Measurements from ENCODE around the gene PRKCE. TPM values are rescaled to one million over a fixed set of nuclear protein-coding genes. Genes with fewer than 3 reads are reported as not detected.

Gene PRKCE
- total RNA-seq, 1 donor from 2014 or later, result 23.1 TPM

DNA sequence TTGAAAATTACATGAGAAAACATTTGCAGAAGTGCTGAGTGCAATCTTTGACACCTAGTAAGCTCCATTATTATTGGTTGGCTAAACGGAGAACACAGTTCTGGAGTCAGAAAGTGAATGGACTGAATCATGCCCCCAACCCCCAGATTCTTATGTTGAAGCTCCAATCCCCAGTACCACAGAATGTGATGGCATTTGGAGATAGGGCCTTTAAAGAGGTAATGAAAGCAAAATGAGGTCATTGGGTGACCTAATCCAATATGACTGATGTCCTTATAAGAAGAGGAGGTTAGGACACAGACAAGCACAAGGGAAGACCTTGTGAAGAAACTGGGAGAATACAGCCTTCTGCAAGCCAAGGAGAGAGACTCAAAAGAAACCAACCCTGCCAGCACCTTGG lies 444.8 kb downstream of the PRKCE start:
- no peak for DNase-seq (ENCODE audit: low read depth, low spot score)

DNA sequence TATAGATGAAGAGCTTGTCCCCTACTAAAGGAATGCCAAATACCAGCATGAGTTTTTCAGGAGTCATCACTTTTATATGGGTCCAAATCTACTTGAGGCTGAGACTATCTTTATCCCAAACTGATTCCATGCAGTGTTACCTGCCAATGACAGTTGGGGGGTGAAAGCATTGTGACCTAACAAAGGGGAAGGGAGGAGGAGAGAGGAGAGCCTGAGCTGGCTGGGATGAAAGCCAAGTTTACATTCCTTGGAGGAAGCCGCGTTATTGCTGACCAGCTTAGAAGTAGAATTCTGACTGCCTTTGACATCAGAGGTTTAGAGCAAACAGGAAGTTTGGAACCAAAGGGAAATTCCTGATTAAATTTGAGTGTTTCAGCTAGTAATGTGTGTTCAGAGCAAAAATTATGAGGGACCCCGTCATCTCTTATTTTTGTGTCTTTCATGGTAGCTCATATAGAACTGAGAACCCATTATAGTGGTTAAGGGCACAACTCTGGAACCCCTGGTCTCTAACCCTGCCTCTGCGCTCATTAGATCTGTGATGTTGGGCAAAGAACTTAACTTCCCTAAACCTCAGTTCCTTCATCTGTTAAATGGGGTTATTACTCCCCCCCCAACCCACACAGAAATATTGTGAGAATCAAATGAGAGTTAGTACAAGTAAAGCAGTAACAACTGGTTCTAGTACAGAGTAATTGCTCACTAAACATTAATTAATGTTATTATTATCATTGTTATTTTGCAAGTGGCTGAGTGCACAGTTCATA lies 446.4 kb downstream of the PRKCE start:
- DNase-seq (ENCODE audit: low read depth, low spot score), result peak; percentile 94

DNA sequence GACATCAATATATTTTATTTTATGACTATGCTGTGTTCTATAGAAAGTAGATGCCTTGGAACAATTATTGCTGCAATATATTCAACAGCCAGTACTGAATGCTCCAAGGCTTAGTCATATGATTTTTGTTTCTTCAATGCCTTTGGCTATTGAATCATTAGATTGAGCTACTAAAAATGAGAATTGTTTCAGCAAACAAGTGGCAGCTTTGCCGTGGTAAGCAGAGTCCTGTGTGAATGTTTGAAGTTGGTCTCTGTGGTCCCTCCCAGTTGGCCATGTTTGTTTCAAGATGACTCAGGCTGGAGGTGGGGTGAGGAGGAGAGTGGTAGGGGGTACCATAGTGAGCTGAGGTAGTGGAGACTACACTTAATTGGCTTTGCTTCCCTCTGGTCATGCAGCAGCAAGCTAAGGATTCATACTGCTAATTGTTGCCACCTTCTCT lies 447.2 kb downstream of the PRKCE start:
- DNase-seq (ENCODE audit: low read depth, low spot score), result no peak

DNA sequence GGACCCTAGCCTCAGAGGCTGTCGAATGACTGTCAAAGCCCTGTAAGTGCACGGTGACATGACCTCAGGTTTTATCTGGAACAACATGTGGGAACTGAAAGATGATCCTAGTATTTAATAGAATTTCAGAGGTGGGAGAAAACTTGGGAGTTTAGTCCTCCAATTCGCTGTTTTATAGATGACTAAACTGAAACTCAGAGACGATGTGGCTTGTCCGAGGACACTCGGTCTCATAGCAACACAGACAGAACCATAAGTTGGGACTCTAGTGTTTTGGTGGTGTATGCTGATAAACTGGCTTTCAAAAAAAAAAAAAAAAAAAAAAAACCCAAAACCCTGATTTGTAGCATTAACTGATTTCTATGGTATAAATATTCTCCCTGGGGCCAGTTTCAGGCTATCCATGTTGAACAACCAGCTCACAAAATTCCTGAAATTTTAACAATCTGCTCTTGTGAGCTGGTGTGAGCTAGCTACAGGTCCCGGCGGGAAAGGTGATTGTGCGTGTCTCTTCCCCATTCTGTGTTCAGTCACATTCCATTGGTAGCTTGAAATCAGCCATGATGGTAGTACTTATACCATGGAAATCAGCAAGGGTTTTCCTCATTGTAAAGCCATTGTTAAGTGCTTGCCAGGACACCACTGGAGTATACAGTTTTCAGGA lies 450.2 kb downstream of the PRKCE start:
- DNase-seq (ENCODE audit: low read depth, low spot score), result no peak

DNA sequence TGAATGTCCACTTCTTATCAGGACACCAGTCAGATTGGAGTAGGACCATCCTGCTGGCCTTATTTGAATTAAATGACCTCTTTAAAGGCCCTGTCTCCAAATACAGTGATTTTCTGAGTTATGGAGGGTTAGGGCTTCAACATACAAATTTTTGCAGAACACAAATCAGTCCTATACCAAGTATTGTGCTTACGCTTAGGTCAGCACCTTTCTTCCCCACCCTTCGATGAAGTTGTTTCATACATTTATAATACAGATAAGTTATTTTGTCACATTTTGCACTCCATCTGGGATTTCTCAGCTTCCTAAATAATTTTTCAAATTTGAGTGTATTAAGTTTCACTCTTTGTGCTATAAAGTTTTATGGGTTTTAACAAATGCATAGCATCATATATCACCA lies 455.2 kb downstream of the PRKCE start:
- DNase-seq (ENCODE audit: low read depth, low spot score), result no peak

DNA sequence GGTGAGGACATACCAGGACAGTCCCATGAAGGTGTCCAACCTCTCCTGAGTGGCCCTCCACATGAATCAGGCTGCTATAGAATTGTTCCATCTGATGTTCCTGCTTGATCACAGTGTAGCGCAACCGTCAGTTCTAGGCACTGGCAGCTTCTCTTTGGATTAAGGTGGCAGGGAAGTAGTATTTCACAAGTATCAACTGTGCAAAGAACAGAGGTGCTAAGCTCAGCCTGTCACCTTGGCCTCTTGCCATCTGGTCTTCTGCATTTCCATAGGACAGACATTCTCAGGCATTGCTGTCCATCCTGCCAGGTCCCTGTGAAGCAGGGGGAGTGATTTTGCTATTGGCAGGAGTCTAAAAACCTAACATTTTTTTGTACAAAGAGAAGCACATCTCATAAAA lies 463.5 kb downstream of the PRKCE start:
- DNase-seq (ENCODE audit: low read depth, low spot score), result no peak

DNA sequence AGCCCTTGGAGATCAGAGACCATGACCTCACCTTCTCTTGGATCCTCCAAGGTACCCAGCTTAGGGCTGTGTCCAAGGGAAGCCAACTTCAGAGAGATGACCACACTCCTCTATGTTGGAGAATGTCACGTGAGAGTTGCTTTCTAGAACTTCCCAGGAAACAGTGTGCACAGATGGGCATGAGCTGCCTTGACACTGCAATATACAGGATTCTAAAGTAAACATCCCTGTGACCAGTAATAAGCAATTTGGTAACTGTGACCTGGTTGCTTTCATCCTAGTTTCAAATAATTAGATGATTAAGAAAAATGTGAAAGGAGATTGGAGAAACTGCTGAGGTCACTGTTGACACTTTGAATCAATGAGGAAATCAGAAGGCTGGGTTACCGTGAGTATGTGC lies 464.7 kb downstream of the PRKCE start:
- DNase-seq (ENCODE audit: low read depth, low spot score), result no peak

DNA sequence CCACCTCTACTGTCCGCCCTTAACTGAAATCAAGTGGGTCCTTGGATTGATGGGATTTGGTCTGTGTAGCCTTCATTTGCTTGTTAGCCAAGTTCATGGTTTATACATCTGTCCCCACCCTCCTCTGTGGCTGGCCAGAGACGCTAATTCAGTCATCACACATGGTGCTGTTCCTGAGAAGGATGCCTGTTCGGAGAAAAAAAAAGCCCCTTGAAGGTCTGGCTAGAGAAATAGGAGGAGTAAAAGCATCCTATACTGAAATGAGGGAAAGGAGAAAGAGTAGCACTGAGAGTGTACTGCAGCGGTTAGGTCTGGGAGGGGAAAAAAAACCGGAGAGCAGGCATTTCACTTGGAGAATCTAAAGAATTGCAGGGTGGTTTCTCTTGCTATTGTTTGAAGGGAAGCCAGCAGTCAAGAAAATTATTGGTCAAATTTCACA lies 465.1 kb downstream of the PRKCE start:
- DNase-seq (ENCODE audit: low read depth, low spot score), result no peak

DNA sequence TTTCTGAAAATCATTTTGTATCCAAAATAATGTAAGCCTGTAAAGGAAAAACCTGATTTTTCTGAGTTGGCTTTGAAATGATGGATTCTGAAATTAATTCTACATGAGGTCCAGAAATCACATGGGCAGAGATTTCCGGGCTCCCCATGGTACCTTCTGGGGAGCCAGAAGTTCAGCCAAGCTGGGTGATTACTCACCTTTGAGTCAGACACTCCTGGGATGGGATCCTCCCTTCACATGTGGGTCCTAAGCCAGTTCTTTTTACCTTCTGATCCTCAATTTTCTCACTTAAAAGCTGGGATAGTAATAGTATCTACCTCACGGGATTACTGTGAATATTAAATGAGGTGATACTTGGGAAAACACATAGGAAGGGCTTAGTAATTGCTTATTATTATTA lies 465.9 kb downstream of the PRKCE start:
- no peak for DNase-seq (ENCODE audit: low read depth, low spot score)

DNA sequence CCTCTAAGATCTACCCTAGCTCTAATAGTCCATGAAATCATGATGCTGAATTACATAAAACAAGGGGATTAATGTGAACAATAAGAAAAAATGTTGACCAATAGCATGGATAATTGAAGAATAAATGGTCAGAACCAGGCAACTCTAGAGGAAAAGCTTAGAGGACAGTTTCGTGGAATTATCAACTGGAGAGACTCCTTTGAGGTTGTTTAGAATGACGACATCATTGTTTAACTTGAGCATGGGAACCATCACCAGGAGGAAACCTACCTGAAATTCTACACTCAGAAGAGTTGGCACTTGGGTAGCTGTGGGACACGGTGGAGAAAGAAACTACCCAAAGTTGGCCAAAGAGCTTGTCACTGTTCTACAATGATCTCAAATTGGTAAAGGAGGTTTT lies 466.5 kb downstream of the PRKCE start:
- no peak for DNase-seq (ENCODE audit: low read depth, low spot score)

DNA sequence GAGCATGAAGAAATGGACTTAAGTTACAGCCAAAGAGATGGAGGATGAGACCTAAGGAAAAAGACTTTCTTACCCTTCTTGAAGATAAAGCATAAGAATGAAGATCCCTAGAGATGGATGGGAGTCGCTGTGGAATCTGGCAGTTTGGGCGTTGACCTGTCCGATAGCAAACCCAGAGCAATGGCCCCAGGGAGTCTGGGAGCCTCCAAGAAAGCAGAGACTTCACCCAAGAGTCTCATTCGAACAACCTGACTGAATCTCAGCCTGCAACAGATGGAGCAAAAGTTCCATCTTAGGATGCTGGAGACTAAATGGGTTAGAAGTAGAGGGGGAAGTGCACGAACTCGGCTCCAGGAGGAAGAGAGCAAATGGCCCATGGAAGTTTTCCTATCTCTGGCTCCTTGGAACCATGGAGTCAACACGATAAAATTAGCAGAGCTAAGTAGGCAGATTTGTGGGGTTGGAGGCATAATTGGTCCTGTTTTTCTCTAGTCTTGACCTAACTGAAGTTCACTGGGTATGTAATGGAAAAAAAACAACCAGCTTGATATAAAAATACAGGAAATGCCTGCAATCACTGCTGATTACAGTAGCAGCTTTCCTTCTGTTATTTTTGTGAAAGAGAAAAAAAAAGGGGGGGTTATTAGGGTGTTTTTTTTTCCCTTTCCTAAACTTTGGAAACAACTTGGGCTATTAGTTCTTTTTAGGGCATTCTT lies 467.3 kb downstream of the PRKCE start:
- DNase-seq (ENCODE audit: low read depth, low spot score), result peak; percentile 75

DNA sequence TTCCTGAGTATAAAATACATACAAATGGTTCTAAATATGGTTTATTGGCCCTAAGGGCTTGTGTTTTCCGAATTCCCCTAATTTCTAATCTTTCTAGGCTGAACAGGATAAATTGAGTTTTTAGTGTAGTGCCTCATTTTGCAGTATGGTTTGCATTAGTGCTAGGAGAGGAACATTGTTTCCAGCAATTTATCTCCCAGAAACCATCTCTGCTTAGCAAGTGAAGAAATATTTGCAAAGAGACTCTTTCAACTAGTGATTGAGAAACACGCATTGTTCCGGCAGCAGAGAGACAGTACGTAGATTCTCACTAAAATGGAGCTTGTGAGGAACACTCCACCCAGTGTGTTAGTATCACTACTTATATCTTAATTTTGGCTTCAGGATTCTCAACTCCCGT lies 468.0 kb downstream of the PRKCE start:
- DNase-seq (ENCODE audit: low read depth, low spot score), result no peak

DNA sequence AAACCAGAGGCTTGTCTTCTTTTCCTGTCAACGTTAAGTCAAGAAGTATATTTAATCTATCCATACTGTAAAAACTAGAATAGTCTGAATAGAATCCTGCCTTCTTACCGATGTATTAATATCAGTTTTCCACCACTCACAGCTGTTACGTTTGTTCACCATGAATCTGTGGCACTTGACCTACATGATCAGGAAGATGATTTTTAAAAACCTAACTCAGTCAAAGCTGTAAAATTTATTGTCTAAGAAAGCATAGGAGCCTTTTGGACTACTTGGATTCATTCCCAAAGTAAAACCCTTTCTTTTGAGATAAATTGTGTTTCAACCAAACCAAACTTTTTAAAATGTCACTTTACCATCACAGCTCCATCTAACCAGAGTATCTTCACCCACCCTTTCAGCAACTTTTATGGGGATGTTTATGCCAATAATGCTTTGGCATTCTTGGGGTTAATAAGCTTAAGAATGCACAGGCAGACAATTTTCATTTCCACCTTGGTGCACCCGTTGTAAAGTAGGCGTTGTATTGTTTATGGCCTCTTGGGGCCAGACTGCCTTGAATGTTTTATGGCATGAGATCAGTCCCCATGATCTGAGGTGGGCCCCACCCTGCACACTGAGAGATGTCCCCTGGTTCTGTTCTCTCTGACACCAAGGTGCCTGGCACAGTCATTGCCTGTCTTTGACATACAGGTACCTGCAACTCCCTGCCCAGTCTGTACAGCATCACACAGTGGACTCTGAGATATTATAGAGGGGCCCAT lies 469.5 kb downstream of the PRKCE start:
- no peak for DNase-seq (ENCODE audit: low read depth, low spot score)

DNA sequence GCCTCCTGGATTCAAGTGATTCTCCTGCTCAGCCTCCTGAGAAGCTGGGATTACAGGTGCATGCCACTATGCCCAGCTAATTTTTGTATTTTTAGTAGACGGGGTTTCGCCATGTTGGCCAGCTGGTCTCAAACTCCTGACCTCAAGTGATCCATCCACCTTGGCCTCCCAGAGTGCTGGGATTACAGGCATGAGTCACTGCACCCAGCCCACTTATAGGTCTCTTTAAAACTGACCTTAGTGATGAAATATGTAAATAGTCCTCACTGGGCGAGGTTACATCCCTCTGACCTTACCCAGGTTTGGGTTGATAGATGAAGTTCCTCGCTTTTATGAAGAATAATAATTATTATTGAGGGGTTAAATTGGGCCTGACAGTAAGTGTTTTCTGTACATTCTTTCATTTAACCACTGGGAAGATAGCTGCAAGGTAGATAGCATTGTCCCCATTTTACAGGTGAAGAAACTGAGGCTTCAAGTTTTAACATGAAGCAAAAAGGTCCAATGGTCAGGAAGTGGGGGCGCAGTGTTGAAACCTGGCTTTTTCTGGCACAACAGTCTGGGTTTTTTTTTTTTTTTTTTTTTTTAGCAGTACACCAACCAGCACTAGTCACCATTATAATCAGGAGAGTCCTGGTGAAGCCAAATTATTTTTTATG lies 471.0 kb downstream of the PRKCE start:
- no peak for DNase-seq (ENCODE audit: low read depth, low spot score)

DNA sequence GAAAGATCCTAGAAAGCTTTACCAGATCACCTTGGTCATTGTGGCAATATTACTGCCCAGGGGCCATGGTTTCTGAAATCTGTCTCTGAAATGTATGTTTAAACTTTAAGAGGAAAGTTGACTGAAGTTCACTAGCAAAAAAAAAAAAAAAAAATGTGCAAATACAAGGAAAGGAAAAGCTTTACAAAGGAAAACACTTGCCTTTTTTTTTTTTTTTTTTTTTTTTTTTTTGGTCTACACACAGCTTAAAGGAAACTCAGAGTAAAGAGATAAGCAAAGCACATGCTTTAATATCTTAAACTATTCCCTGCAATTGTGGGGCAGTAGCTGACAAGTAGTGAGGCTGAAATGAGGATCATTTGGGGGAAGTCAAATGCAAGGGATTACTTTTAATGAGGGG lies 471.5 kb downstream of the PRKCE start:
- no peak for DNase-seq (ENCODE audit: low read depth, low spot score)

DNA sequence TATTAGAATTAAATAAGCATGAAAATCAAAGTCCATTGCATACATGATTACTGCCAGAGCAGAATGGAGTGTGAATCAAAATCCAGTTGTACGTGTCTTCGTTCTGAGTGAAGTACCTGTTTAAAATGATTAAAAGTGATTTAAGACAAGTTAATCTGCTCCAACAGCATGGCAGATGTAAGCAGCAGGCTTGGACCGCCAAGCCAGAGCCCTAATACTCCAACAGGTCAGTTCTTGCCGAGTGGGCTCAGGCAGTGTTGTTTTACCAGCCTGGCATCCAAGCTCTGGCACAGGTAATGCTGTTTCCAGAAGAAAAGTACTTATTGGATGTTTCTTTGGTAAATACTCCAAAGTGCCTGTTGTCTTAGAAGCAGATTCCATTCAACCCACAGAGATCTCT lies 474.3 kb downstream of the PRKCE start:
- no peak for DNase-seq (ENCODE audit: low read depth, low spot score)

DNA sequence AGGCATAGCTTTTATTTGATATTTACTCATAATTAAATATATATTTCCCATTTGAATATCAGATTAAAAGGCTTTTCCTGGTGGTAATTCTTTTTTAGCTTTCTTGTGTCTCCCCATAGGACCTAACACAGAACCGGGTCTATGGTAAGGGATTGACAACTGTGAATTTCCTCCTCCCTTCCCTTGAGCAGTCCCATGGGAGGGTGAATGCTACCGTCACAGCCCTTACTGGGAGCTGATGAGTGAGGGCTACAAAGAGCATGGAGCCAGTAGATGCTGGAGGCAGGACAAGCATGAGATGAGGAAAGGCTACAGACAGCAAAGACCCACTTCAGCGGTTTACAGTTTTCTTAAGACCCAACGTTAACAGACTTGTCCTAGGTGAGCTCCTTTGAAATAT lies 475.1 kb downstream of the PRKCE start:
- no peak for DNase-seq (ENCODE audit: low read depth, low spot score)

DNA sequence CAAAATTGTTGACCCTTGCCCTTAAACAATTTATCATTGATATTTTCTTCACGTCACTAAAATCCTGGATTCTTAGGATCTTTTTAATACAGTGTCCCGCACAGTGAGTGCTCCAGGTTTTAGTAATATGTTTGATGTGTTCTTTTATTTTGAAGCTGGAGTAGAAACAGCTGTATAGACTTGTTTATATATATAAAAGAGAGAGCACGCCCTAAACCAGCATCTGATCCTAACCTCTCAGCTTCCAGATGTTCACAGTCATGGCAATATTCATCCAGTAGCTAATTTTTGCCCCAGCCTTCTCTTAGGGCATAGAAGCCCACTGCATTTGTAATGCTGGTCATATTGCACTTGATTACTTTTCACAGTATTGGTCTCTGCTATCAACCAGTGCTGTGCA lies 475.7 kb downstream of the PRKCE start:
- no peak for DNase-seq (ENCODE audit: low read depth, low spot score)

DNA sequence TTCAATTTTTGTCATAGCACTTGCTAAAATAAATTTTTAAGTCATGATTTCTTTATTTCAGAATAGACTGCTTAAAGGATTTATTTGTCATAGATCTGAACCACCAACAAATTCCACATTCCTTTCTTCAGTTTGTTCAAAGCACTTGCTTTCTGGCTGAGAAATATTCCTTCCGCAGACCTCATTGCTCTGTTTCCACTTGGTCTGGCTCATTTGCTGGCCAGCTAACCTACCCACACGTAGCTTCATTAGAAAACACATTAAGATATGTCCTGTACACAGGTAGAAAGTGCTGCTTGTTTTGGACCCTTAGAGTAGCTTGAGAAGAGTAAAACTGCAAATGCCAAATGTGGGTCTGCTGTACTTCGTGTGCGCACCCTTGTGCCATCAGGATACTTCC lies 479.0 kb downstream of the PRKCE start:
- no peak for DNase-seq (ENCODE audit: low read depth, low spot score)

DNA sequence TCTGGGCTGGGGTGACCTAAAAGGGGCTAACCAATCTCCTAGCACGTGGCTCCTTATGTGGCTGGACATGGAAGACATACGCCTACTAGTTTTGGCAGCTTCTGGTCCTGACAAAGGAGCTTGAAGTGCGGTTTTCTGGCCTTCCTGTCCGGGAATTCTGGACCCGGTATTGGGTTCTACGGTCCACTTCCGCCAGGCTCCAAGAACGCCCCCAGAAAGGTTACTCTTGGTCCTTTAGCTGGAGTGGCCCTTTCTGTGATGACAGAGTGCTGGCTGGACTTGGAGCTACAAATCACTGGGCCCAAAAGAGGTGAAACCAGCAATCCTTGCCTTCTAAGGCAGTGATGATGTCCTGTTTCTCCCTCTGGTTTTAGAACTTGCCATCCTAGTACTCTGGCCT lies 481.5 kb downstream of the PRKCE start:
- DNase-seq (ENCODE audit: low read depth, low spot score), result no peak

DNA sequence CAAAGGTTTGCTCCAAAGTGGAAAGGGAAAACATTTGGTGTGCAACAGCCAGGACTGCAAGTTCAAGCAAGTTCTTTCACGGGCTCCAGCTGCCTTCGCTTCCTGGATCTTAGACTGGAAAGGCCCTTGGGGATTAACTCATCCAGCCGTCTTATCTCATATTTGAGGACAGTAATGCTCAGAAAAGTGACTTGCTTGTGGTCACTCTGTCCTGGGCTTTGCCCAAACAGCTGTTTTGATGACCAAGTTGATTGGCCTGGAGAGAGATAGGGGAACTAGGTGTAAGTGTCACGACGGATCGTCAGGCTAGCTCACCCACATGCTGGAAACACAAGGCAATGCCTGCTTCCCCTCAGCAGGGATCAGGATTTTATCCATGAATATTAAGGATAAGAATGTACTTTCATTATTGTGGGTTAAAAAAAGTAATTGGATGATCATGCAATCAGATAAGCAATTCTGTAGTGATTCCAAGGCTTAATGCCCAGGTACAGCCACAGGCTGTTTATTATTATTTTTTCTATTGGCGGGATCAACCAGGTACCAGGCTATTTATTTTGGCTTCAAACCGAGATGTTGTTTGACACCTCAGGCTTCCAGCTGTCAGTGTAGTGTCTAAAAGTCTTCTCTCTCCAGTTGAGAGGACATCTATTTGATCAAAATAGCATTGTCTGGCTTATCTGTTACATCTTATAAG lies 483.2 kb downstream of the PRKCE start:
- DNase-seq (ENCODE audit: low read depth, low spot score), result no peak
